GM21390 (cell line): Measurements from ENCODE around the gene POU4F3.

Experiments
- ATAC-seq: cut with Tn5 transposase; IDR thresholded peaks from one replicate; pipeline ENCODE4 v1.9.1; 2021; ENCODE audit not compliant: unreplicated experiment

Gene POU4F3

GRCh38 chr5:146390469-146390868 lies 51.8 kb downstream of the POU4F3 start:
- no peak for ATAC-seq
